Measurements from ENCODE around the gene SRBD1.

DNA sequence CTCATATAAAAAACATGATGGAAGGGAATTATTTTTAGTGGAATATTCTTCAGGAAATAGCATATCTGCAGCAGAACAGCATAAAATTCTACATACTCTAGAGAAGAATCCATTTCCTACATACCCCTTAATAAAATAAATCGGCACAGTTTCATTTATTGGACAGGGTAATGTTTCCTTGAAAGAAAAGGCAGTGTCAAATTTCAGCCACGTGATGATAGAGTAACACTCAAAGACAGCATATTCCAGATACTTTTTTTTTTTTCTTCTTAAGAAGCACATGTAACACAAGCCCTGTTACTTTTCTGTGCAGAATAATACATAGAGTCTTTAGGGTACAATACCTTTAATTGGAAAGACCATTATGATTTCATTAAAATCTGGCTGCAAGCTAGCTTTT is 204.4 kb downstream of the SRBD1 start:
- TF ChIP-seq CTCF (conservative IDR thresholded peaks at IDR 0.05; ENCODE audit: low read depth, low read length) (no peak), EZH2 (IDR thresholded peaks at IDR 0.05; ENCODE audit: low read length, unreplicated experiment) (no peak)

Data from PC-3 (cell line).